Suprapubic skin (tissue), 4 donors: ENCODE results near the gene RASL12.

ENCODE experiments used
- CTCF ChIP-seq, 2 donors: fragments of 200-600 bp in 1 of 2; fragments of 450-650 bp in 1 of 2; sonication (generic) in 1 of 2; IDR thresholded peaks; one replicate each; pipeline ENCODE4 v1.5.1; 2016 to 2019; ENCODE audit warnings: antibody characterized with exemption in 2 of 2, mild to moderate bottlenecking in 1 of 2, moderate library complexity in 1 of 2
- POLR2A ChIP-seq, 2 donors: fragments of 450-650 bp; IDR thresholded peaks; one replicate each; pipeline ENCODE4 v1.6.1; 2017; ENCODE audit warnings: antibody characterized with exemption in 2 of 2, mild to moderate bottlenecking in 2 of 2, moderate library complexity in 2 of 2
- POLR2AphosphoS5 ChIP-seq, 3 donors: sonication (generic); formaldehyde crosslinking; IDR thresholded peaks; one replicate each; pipeline ENCODE4 v1.6.1; 2017; ENCODE audit warnings: antibody characterized with exemption in 3 of 3

- no peak for TF ChIP-seq POLR2AphosphoS5 (IDR thresholded peaks at IDR 0.05)
- TF ChIP-seq POLR2A (IDR thresholded peaks at IDR 0.05): no peak
- no peak for TF ChIP-seq CTCF (IDR thresholded peaks at IDR 0.05)
Observed at GRCh38 chr15:65081758-65082157, 14.0 kb upstream of the RASL12 start.
